Karpas-422 (cell line): ENCODE data around the gene EIF3F. TPM values are rescaled to one million over a fixed set of nuclear protein-coding genes. Genes with fewer than 3 reads are reported as not detected.

Experiments used
- small RNA-seq: library from RNA; depleted of rRNA; stranded (forward); fragments of <200 nt; gene quantifications from one replicate; pipeline ENCODE3, GENCODE V24; 2014
- total RNA-seq: library from RNA; depleted of rRNA; stranded (reverse); fragments of >200 nt; shearing (Covaris generic); gene quantifications from 2 replicates; pipeline ENCODE4 v1.2.3, GENCODE V29; 2014; ENCODE audit warnings: low replicate concordance; rRNA removed

Gene EIF3F
- total RNA-seq, 1 experiment from 2014 or later = 767 TPM

Small RNAs within 50 kb of the gene (small RNA-seq; reads per million reads assigned to genes)
- not detected for gene COX6CP5

Other genes starting within 250 kb of the EIF3F start
- gene OR5P2, start 190.4 kb upstream of the EIF3F start, total RNA-seq = not detected in 2 replicates
- gene OR5P3, start 156.5 kb upstream of the EIF3F start, total RNA-seq = not detected in 2 replicates
- gene OR10A6, start 56.1 kb upstream of the EIF3F start, total RNA-seq = not detected in 2 replicates
- gene OR10A3, start 45.6 kb upstream of the EIF3F start, total RNA-seq = not detected in 2 replicates
- gene NLRP10, start 21.9 kb upstream of the EIF3F start, total RNA-seq = not detected in 2 replicates
- not detected in 2 replicates for gene TUB, start 93.9 kb downstream of the EIF3F start, total RNA-seq
- gene RIC3, start 181.7 kb downstream of the EIF3F start, total RNA-seq = not detected in 2 replicates